Large intestine (tissue), 3 donors: ENCODE results near the gene NPHP1. TPM values are rescaled to one million over a fixed set of nuclear protein-coding genes. Genes with fewer than 3 reads are reported as not detected.
"Not testable (repeated sequence)": the region's sequence is repeated elsewhere in the genome, so short reads cannot be mapped to it uniquely, and the experiment has no call there.

Experiments used
- DNase-seq, 2 donors: peaks; one replicate each; pipeline versions ENCODE4 v3.0.0 to v3.0.0-alpha.2; 2013
- H3K27ac ChIP-seq: one replicate; pipeline ENCODE4 v1.5.1; 2013; ENCODE audit warnings: low read length
- H3K27me3 ChIP-seq: 2 replicates; pipeline ENCODE4 v1.6.1; 2013; ENCODE audit warnings: low read length; ENCODE audit not compliant: control insufficient read depth, insufficient read depth
- H3K36me3 ChIP-seq: 2 replicates; pipeline ENCODE4 v1.6.1; 2013; ENCODE audit warnings: low read length; ENCODE audit not compliant: control insufficient read depth, insufficient read depth
- H3K4me1 ChIP-seq: one replicate; pipeline ENCODE4 v1.6.1; 2013; ENCODE audit warnings: low read length; ENCODE audit not compliant: control insufficient read depth, insufficient read depth
- H3K4me3 ChIP-seq: one replicate; pipeline ENCODE4 v1.5.1; 2013; ENCODE audit warnings: low read length
- H3K9me3 ChIP-seq: one replicate; pipeline ENCODE4 v1.6.1; 2013; ENCODE audit warnings: mild to moderate bottlenecking, low read depth, low read length, moderate library complexity; ENCODE audit not compliant: control insufficient read depth
- WGBS: methylation state at CpG from one replicate; pipeline ENCODE4 v1.1.5; 2013; ENCODE audit warnings: low lambda C conversion rate; ENCODE audit not compliant: insufficient coverage; 5-methylcytosine and 5-hydroxymethylcytosine counted together
- polyA plus RNA-seq: library from polyadenylated mRNA; unstranded; fragments of 120-200 nt; gene quantifications from one replicate; pipeline ENCODE4 v1.2.1, GENCODE V29; 2013

Gene NPHP1
- polyA plus RNA-seq, 1 donor: 3.9 TPM

GRCh38 chr2:110115291-110116032, 89.4 kb downstream of the NPHP1 start, which contains the start of gene MALL:
TSS of gene MALL (minus strand) at chr2:110115822. CDS start at chr2:110115792, 30 bp downstream.
- peaks cover 16% of the 10 kb centered on the region for H3K27me3 ChIP-seq
- H3K4me1 ChIP-seq: peaks cover 38% of the 10 kb centered on the region
- H3K4me3 ChIP-seq: peak within 1 kb of the TSS; percentile 94
- H3K36me3 ChIP-seq: no peaks in the 10 kb centered on the region
- no CpG with 5 or more reads among the region's 62 CpGs for WGBS
- peak; percentile 80 to 92 for DNase-seq
- peak within 1 kb of the TSS; percentile 99 for H3K27ac ChIP-seq
- peaks cover 2% of the 10 kb centered on the region for H3K9me3 ChIP-seq

GRCh38 chr2:110114831-110115255, 90.0 kb downstream of the NPHP1 start:
- no peaks in the 10 kb centered on the region for H3K36me3 ChIP-seq
- peaks cover 31% of the 10 kb centered on the region for H3K4me1 ChIP-seq
- H3K27me3 ChIP-seq: peaks cover 16% of the 10 kb centered on the region
- H3K9me3 ChIP-seq: peaks cover 2% of the 10 kb centered on the region
- peak; percentile 81 to 93 for DNase-seq
- H3K4me3 ChIP-seq: peak overlapping the region; percentile 94
- no CpG with 5 or more reads among the region's 14 CpGs for WGBS
- peak overlapping the region; percentile 99 for H3K27ac ChIP-seq

- DNase-seq: peak; percentile 85 to 88
- H3K4me3 ChIP-seq: peak overlapping the region; percentile 94
- peaks cover 24% of the 10 kb centered on the region for H3K4me1 ChIP-seq
- H3K36me3 ChIP-seq: no peaks in the 10 kb centered on the region
- H3K27me3 ChIP-seq: peaks cover 16% of the 10 kb centered on the region
- peaks cover 2% of the 10 kb centered on the region for H3K9me3 ChIP-seq
- WGBS: no CpG with 5 or more reads among the region's 8 CpGs
- peak overlapping the region; percentile 99 for H3K27ac ChIP-seq
Observed at GRCh38 chr2:110113961-110114591, 90.7 kb downstream of the NPHP1 start.

- H3K36me3 ChIP-seq: peaks cover 11% of the 10 kb centered on the region
- H3K4me3 ChIP-seq, DNase-seq, H3K27me3 ChIP-seq, H3K9me3 ChIP-seq: not testable (repeated sequence)
- H3K4me1 ChIP-seq: peaks cover 52% of the 10 kb centered on the region
- peak overlapping the region; percentile 91 for H3K27ac ChIP-seq
- WGBS: 43% methylated on average over 2 of the region's 2 CpGs
Observed at GRCh38 chr2:110108291-110108690, 96.5 kb downstream of the NPHP1 start.

GRCh38 chr2:110107092-110108079, 97.4 kb downstream of the NPHP1 start:
- no CpG with 5 or more reads among the region's 3 CpGs for WGBS
- H3K27ac ChIP-seq: peak overlapping the region; percentile 91
- no peak overlapping the region for H3K4me3 ChIP-seq
- H3K9me3 ChIP-seq: no peaks in the 10 kb centered on the region
- peaks cover 11% of the 10 kb centered on the region for H3K36me3 ChIP-seq
- no peaks in the 10 kb centered on the region for H3K27me3 ChIP-seq
- H3K4me1 ChIP-seq: peaks cover 61% of the 10 kb centered on the region
- DNase-seq: peak; percentile 85 to 93

GRCh38 chr2:110106642-110107041, 98.2 kb downstream of the NPHP1 start:
- H3K4me3 ChIP-seq: no peak overlapping the region
- no peaks in the 10 kb centered on the region for H3K27me3 ChIP-seq
- H3K9me3 ChIP-seq: no peaks in the 10 kb centered on the region
- H3K4me1 ChIP-seq: peaks cover 68% of the 10 kb centered on the region
- 27% methylated on average over 2 of the region's 6 CpGs for WGBS
- H3K36me3 ChIP-seq: peaks cover 11% of the 10 kb centered on the region
- peak overlapping the region; percentile 91 for H3K27ac ChIP-seq
- peak in 1 of 2 donors; percentile 46 for DNase-seq

GRCh38 chr2:110105608-110106467, 99.0 kb downstream of the NPHP1 start:
- Histone ChIP-seq H3K27me3 (no peaks in the 10 kb centered on the region), H3K4me3 (no peak overlapping the region), H3K9me3 (no peaks in the 10 kb centered on the region), H3K36me3 (peaks cover 11% of the 10 kb centered on the region), H3K27ac (peak overlapping the region; percentile 91), H3K4me1 (peaks cover 76% of the 10 kb centered on the region)
- DNase-seq: peak; percentile 75 to 90
- no CpG with 5 or more reads among the region's 8 CpGs for WGBS

GRCh38 chr2:110105183-110105582, 99.6 kb downstream of the NPHP1 start:
- no peak for DNase-seq
- Histone ChIP-seq H3K36me3 (peaks cover 11% of the 10 kb centered on the region), H3K27me3 (no peaks in the 10 kb centered on the region), H3K4me3 (no peak overlapping the region), H3K9me3 (no peaks in the 10 kb centered on the region), H3K4me1 (peaks cover 79% of the 10 kb centered on the region), H3K27ac (peak overlapping the region; percentile 91)
- WGBS: 100% methylated on average over 3 of the region's 4 CpGs

- DNase-seq: no peak
- Histone ChIP-seq H3K4me1 (peaks cover 79% of the 10 kb centered on the region), H3K27me3 (no peaks in the 10 kb centered on the region), H3K36me3 (peaks cover 17% of the 10 kb centered on the region), H3K9me3 (no peaks in the 10 kb centered on the region), H3K27ac (peak overlapping the region; percentile 91), H3K4me3 (no peak overlapping the region)
- no CpG with 5 or more reads among the region's 10 CpGs for WGBS
Observed at GRCh38 chr2:110104025-110104771, 100.6 kb downstream of the NPHP1 start.
